MM.1S (cell line): ENCODE results near the gene KCNK13.

Source experiments
- CTCF ChIP-seq: fragments of 300-600 bp; sonication (generic); IDR thresholded peaks from 2 replicates; pipeline ENCODE4 v1.5.1; 2016; ENCODE audit warnings: antibody characterized with exemption, low read length, mixed read lengths
- EZH2 ChIP-seq: fragments of 300-600 bp; sonication (generic); optimal IDR thresholded peaks from 2 replicates; pipeline ENCODE3; 2017; ENCODE audit warnings: low read depth, mild to moderate bottlenecking, antibody characterized with exemption, low read length, mixed read lengths

- TF ChIP-seq CTCF: no peak
- TF ChIP-seq EZH2: no peak
Observed at GRCh38 chr14:90213099-90213748, 151.4 kb downstream of the KCNK13 start.
